H1 (cell line): ENCODE results near the gene TEX44. TPM values are rescaled to one million over a fixed set of nuclear protein-coding genes. Genes with fewer than 3 reads are reported as not detected.

Source experiments
- E2F6 ChIP-seq: IDR thresholded peaks from 2 replicates; pipeline ENCODE4 v1.6.1; 2012; ENCODE audit warnings: inconsistent platforms
- KDM5A ChIP-seq: fragments of 200-600 bp; IDR thresholded peaks from 2 replicates; pipeline ENCODE4 v1.7.1; 2012; ENCODE audit warnings: mild to moderate bottlenecking, low read length, inconsistent platforms, mixed read lengths
- POLR2A ChIP-seq, 2 experiments: IDR thresholded peaks; 1 replicate in 1 of 2; 2 replicates in 1 of 2; pipeline ENCODE4 v1.6.1; 2011; ENCODE audit warnings: low read depth in 2 of 2, low read length in 2 of 2, mild to moderate bottlenecking in 2 of 2; ENCODE audit errors: control extremely low read depth in 1 of 2
- POLR2AphosphoS5 ChIP-seq: IDR thresholded peaks from 2 replicates; pipeline ENCODE4 v1.6.1; 2011; ENCODE audit warnings: low read depth, low read length
- polyA plus RNA-seq, 7 experiments: library from polyadenylated mRNA; depleted of rRNA in 3 of 7; stranded (reverse) in 5 of 7; unstranded in 2 of 7; fragments of >200 nt in 5 of 7; fragments of 200-250 nt in 2 of 7; gene quantifications; 1 replicate in 5 of 7; 2 replicates in 1 of 7; 4 replicates in 1 of 7; pipeline versions ENCODE4 v1.2.1 to v1.2.3, GENCODE V29; 2011 to 2013; ENCODE audit warnings: missing spikeins in 2 of 7, mixed read lengths in 2 of 7
- total RNA-seq: library from RNA; stranded (reverse); fragmentation: NEBNext Ultra II Directional; extraction: Animal tissue kit (Norgen Biotek cat#: 25700); gene quantifications from 2 replicates; pipeline ENCODE4 v1.2.1, GENCODE V29; 2021

TEX44 gene
- total and polyA plus RNA-seq, 2 of the 8 experiments (the other 6 are each of a cell fraction or from before 2014, with no cell fraction given) = not detected

DNA sequence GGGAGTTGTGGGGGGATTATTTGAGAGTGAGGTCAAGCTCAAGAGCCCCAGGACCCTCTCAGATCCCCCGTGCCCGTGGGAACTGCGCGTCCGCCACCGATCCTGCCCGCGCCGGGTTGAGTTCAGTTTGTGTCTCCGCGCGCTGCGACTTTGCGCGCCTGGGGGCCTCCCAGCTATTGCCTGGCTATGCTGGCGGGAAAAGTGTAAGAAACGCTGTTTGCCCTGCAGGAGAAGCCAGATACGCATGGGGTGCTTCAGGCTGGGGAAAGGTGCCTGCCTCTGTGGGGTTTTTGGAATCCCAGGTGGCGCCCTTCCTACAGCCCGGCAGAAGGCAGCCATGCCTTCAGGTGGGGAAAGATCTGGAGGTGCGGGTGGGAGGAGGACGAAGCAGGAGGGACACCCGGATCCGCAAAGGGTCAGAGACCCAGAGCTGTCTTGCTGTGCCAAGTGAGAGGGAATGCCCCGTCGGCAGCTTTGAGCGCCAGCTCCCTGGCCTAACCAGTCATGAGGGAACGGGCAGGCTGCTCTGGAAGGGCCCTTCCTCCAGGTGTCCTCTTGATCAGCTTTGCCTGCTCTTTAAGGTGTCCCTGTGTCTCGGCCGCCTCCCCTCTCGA, 22.5 kb downstream of the TEX44 start (continued):
- TF ChIP-seq E2F6 (0 out of 2 replicates have a peak, but pooled peaks have one; percentile 47), KDM5A (no peak), POLR2A (IDR thresholded peaks at IDR 0.05; ENCODE audit: control extremely low read depth in 1 of 2, low read depth in 2 of 2, low read length in 2 of 2) (peak in 1 of 2 experiments; percentile 66; a peak in 1 of 3 replicates), POLR2AphosphoS5 (0 out of 2 replicates have a peak, but pooled peaks have one; percentile 3)
